ENCODE measurements around the gene NANS.
"Not testable (repeated sequence)": the region's sequence is repeated elsewhere in the genome, so short reads cannot be mapped to it uniquely, and the experiment has no call there.

DNA sequence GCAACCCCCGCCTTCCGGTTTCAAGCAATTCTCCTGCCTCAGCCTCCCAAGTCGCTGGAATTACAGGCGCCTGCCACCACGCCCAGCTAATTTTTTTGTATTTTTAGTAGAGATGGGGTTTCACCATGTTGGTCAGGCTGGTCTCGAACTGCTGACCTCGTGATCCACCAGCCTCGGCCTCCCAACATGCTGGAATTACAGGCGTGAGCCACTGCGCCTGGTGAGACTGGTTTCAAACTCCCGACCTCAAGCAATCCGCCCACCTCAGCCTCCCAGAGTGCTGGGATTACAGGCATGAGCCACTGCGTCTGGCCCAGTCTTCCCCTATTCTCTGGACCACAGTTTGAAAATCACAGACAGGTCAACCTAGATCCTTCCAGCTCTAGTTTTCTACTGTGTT lies 67.6 kb downstream of the NANS start:
- TF ChIP-seq, protein P1, sequence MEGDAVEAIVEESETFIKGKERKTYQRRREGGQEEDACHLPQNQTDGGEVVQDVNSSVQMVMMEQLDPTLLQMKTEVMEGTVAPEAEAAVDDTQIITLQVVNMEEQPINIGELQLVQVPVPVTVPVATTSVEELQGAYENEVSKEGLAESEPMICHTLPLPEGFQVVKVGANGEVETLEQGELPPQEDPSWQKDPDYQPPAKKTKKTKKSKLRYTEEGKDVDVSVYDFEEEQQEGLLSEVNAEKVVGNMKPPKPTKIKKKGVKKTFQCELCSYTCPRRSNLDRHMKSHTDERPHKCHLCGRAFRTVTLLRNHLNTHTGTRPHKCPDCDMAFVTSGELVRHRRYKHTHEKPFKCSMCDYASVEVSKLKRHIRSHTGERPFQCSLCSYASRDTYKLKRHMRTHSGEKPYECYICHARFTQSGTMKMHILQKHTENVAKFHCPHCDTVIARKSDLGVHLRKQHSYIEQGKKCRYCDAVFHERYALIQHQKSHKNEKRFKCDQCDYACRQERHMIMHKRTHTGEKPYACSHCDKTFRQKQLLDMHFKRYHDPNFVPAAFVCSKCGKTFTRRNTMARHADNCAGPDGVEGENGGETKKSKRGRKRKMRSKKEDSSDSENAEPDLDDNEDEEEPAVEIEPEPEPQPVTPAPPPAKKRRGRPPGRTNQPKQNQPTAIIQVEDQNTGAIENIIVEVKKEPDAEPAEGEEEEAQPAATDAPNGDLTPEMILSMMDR (IDR thresholded peaks at IDR 0.05; ENCODE audit: low read depth, low read length, missing input control): not testable (repeated sequence)
- not testable (repeated sequence) for TF ChIP-seq EGR1 (IDR thresholded peaks at IDR 0.05; ENCODE audit: low read depth in 2 of 2); RAD21 (IDR thresholded peaks at IDR 0.05); MAX (IDR thresholded peaks at IDR 0.05); TAF1 (conservative IDR thresholded peaks at IDR 0.05); ZBTB33 (IDR thresholded peaks at IDR 0.05); JUND (IDR thresholded peaks at IDR 0.05); RXRA (IDR thresholded peaks at IDR 0.05); SP1 (IDR thresholded peaks at IDR 0.05); YY1 (IDR thresholded peaks at IDR 0.05); FOXA1 (IDR thresholded peaks at IDR 0.05)
- TF ChIP-seq, protein P2, sequence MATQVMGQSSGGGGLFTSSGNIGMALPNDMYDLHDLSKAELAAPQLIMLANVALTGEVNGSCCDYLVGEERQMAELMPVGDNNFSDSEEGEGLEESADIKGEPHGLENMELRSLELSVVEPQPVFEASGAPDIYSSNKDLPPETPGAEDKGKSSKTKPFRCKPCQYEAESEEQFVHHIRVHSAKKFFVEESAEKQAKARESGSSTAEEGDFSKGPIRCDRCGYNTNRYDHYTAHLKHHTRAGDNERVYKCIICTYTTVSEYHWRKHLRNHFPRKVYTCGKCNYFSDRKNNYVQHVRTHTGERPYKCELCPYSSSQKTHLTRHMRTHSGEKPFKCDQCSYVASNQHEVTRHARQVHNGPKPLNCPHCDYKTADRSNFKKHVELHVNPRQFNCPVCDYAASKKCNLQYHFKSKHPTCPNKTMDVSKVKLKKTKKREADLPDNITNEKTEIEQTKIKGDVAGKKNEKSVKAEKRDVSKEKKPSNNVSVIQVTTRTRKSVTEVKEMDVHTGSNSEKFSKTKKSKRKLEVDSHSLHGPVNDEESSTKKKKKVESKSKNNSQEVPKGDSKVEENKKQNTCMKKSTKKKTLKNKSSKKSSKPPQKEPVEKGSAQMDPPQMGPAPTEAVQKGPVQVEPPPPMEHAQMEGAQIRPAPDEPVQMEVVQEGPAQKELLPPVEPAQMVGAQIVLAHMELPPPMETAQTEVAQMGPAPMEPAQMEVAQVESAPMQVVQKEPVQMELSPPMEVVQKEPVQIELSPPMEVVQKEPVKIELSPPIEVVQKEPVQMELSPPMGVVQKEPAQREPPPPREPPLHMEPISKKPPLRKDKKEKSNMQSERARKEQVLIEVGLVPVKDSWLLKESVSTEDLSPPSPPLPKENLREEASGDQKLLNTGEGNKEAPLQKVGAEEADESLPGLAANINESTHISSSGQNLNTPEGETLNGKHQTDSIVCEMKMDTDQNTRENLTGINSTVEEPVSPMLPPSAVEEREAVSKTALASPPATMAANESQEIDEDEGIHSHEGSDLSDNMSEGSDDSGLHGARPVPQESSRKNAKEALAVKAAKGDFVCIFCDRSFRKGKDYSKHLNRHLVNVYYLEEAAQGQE (IDR thresholded peaks at IDR 0.05): not testable (repeated sequence)
